HCT116 (cell line): ENCODE data around the gene GPHA2. TPM values are rescaled to one million over a fixed set of nuclear protein-coding genes. Genes with fewer than 3 reads are reported as not detected.

Source experiments
- ATAC-seq: fragments of 200-7000 bp; cut with Tn5 transposase; 2 replicates; pipeline ENCODE4 v1.9.1; 2020; ENCODE audit warnings: mild to moderate bottlenecking, moderate library complexity
- BruUV-seq: library from RNA; stranded (reverse); fragments of 400-500 nt; replicated peaks from 2 replicates; lab custom pipeline; 2021; lab: Mats Ljungman, UMichigan
- CTCF ChIA-PET: fragments of 300-600 bp; sonication (Branson Sonifier 250); formaldehyde crosslinking; loops from one replicate; lab custom pipeline; 2021; ENCODE audit warnings: antibody characterized with exemption; lab: Charles Lee
- POLR2A ChIA-PET: fragments of 300-600, 350-600 bp; sonication (Branson Sonifier 250); formaldehyde crosslinking; loops from one replicate; lab custom pipeline; 2021; ENCODE audit warnings: antibody characterized with exemption; lab: Charles Lee
- RAD21 ChIA-PET, 2 experiments: fragments of 300-600 bp; sonication (Branson Sonifier 250); formaldehyde crosslinking; loops; one replicate each; lab custom pipeline; 2023; ENCODE audit warnings: low total read pairs in 2 of 2; ENCODE audit not compliant: uncharacterized antibody in 2 of 2, unreplicated experiment in 2 of 2, low non-redundant PET in 1 of 2; lab: Charles Lee
- DNase-seq: peaks from one replicate; pipeline ENCODE4 v3.0.0-alpha.2; 2010; ENCODE audit warnings: low read depth, low spot score
- H2AFZ ChIP-seq: fragments of 200-600 bp; shearing (Covaris generic), sonication (generic); 2 replicates; pipeline ENCODE4 v1.6.1; 2017; ENCODE audit warnings: low read depth, mixed run types, mixed read lengths, antibody characterized with exemption, low read length; ENCODE audit not compliant: poor library complexity, severe bottlenecking
- H3K27ac ChIP-seq: 2 replicates; pipeline ENCODE4 v1.5.1; 2012; ENCODE audit warnings: low read depth, low read length
- H3K27me3 ChIP-seq: fragments of 200-600 bp; sonication (generic); 2 replicates; pipeline ENCODE4 v1.6.1; 2016; ENCODE audit warnings: mixed run types, low read length, mixed read lengths; ENCODE audit not compliant: insufficient read depth
- H3K36me3 ChIP-seq, 2 experiments: fragments of 200-500 bp in 1 of 2; fragments of 200-600 bp in 1 of 2; sonication (Bioruptor generic) in 1 of 2; sonication (generic) in 1 of 2; 2 replicates each; pipeline versions ENCODE4 v1.5.1 to v1.6.1; 2014 to 2016; ENCODE audit warnings: low read length in 2 of 2, inconsistent platforms in 1 of 2, mixed read lengths in 1 of 2, mixed run types in 1 of 2; ENCODE audit not compliant: insufficient read depth in 2 of 2, control insufficient read depth in 1 of 2
- H3K4me1 ChIP-seq, 2 experiments: fragments of 200-600 bp in 1 of 2; sonication (generic) in 1 of 2; 2 replicates each; pipeline versions ENCODE4 v1.5.1 to v1.6.1; 2012 to 2017; ENCODE audit warnings: low read length in 2 of 2, inconsistent platforms in 1 of 2, mild to moderate bottlenecking in 1 of 2, mixed read lengths in 1 of 2, mixed run types in 1 of 2, moderate library complexity in 1 of 2; ENCODE audit not compliant: insufficient read depth in 2 of 2, control insufficient read depth in 1 of 2
- H3K4me2 ChIP-seq: fragments of 200-600 bp; sonication (generic); 2 replicates; pipeline ENCODE4 v1.6.1; 2017; ENCODE audit warnings: mixed run types, low read length, mixed read lengths
- H3K4me3 ChIP-seq, 2 experiments: fragments of 200-600 bp in 1 of 2; sonication (generic) in 1 of 2; replicated peaks in 1 of 2; 2 replicates each; pipeline ENCODE4 v1.5.1; 2011 to 2016; ENCODE audit warnings: low read length in 2 of 2, control low read depth in 1 of 2, low read depth in 1 of 2, mild to moderate bottlenecking in 1 of 2, mixed read lengths in 1 of 2, mixed run types in 1 of 2
- H3K79me2 ChIP-seq: fragments of 200-600 bp; sonication (generic); 2 replicates; pipeline ENCODE4 v1.6.1; 2017; ENCODE audit warnings: mild to moderate bottlenecking, mixed run types, low read length, moderate library complexity, mixed read lengths; ENCODE audit not compliant: insufficient read depth
- H3K9ac ChIP-seq: fragments of 200-600 bp; sonication (generic); 2 replicates; pipeline ENCODE4 v1.6.1; 2016; ENCODE audit warnings: low read length, mixed read lengths
- H3K9me2 ChIP-seq: fragments of 200-600 bp; sonication (generic), shearing (Covaris generic); 2 replicates; pipeline ENCODE4 v1.6.1; 2017; ENCODE audit warnings: mixed run types, mild to moderate bottlenecking, moderate library complexity; ENCODE audit not compliant: insufficient read depth
- H3K9me3 ChIP-seq, 2 experiments: fragments of 200-500 bp in 1 of 2; fragments of 200-600 bp in 1 of 2; sonication (Bioruptor generic) in 1 of 2; sonication (generic) in 1 of 2; 2 replicates each; pipeline ENCODE4 v1.6.1; 2014 to 2017; ENCODE audit warnings: low read length in 2 of 2, mixed read lengths in 2 of 2, inconsistent platforms in 1 of 2, low read depth in 1 of 2, mild to moderate bottlenecking in 1 of 2, mixed run types in 1 of 2, moderate library complexity in 1 of 2; ENCODE audit not compliant: control insufficient read depth in 1 of 2, insufficient read depth in 1 of 2
- H4K20me1 ChIP-seq: fragments of 200-600 bp; sonication (generic), shearing (Covaris generic); 2 replicates; pipeline ENCODE4 v1.6.1; 2017; ENCODE audit warnings: mixed run types, mild to moderate bottlenecking, moderate library complexity; ENCODE audit not compliant: insufficient read depth
- ATF3 ChIP-seq: IDR thresholded peaks from 2 replicates; pipeline ENCODE4 v1.6.1; 2012
- CBX3 ChIP-seq: IDR thresholded peaks from 2 replicates; pipeline ENCODE4 v1.6.1; 2012; ENCODE audit warnings: low read depth
- CEBPB ChIP-seq: IDR thresholded peaks from 2 replicates; pipeline ENCODE4 v1.6.1; 2012; ENCODE audit warnings: low read depth
- CTCF ChIP-seq, 3 experiments: fragments of 200-600 bp in 1 of 3; sonication (generic) in 1 of 3; IDR thresholded peaks in 2 of 3; conservative IDR thresholded peaks in 1 of 3; 2 replicates each; pipeline ENCODE4 v1.5.1; 2012 to 2017; ENCODE audit warnings: low read depth in 2 of 3, low read length in 2 of 3, antibody characterized with exemption in 1 of 3, borderline replicate concordance in 1 of 3, control low read depth in 1 of 3, mild to moderate bottlenecking in 1 of 3, mixed read lengths in 1 of 3, mixed run types in 1 of 3, moderate library complexity in 1 of 3; ENCODE audit not compliant: insufficient read depth in 1 of 3
- EGR1 ChIP-seq: IDR thresholded peaks from 2 replicates; pipeline ENCODE4 v1.6.1; 2012; ENCODE audit warnings: low read depth
- EZH2 ChIP-seq: fragments of 200-600 bp; sonication (generic); IDR thresholded peaks from 2 replicates; pipeline ENCODE4 v1.6.1; 2017; ENCODE audit warnings: antibody characterized with exemption, mixed run types
- EZH2phosphoT487 ChIP-seq: fragments of 200-600 bp; IDR thresholded peaks from 2 replicates; pipeline ENCODE4 v1.6.1; 2018; ENCODE audit warnings: antibody characterized with exemption, borderline replicate concordance
- FOSL1 ChIP-seq: IDR thresholded peaks from 2 replicates; pipeline ENCODE4 v1.6.1; 2012; ENCODE audit warnings: low read depth
- JUND ChIP-seq: IDR thresholded peaks from 2 replicates; pipeline ENCODE4 v1.6.1; 2012
- MAX ChIP-seq: IDR thresholded peaks from 2 replicates; pipeline ENCODE4 v1.6.1; 2012
- POLR2A ChIP-seq: IDR thresholded peaks from 2 replicates; pipeline ENCODE4 v1.7.0; 2011; ENCODE audit warnings: borderline replicate concordance; ENCODE audit not compliant: insufficient read depth, insufficient read length; ENCODE audit errors: extremely low read depth
- POLR2AphosphoS5 ChIP-seq: IDR thresholded peaks from 2 replicates; pipeline ENCODE4 v1.6.1; 2011; ENCODE audit warnings: mild to moderate bottlenecking, low read depth, low read length, moderate library complexity
- RAD21 ChIP-seq: IDR thresholded peaks from 2 replicates; pipeline ENCODE4 v1.6.1; 2012; ENCODE audit warnings: low read depth, mild to moderate bottlenecking
- REST ChIP-seq: IDR thresholded peaks from 2 replicates; pipeline ENCODE4 v1.6.1; 2012; ENCODE audit warnings: low read depth
- SRF ChIP-seq: IDR thresholded peaks from 2 replicates; pipeline ENCODE4 v1.6.1; 2012; ENCODE audit warnings: low read depth
- TCF7L2 ChIP-seq: IDR thresholded peaks from 2 replicates; pipeline ENCODE4 v1.7.0; 2011; ENCODE audit warnings: borderline replicate concordance, inconsistent platforms; ENCODE audit not compliant: insufficient read depth, insufficient read length; ENCODE audit errors: extremely low read depth
- ZBTB33 ChIP-seq: IDR thresholded peaks from 2 replicates; pipeline ENCODE4 v1.6.1; 2011; ENCODE audit warnings: mild to moderate bottlenecking, low read length, moderate library complexity; ENCODE audit not compliant: insufficient replicate concordance; ENCODE audit errors: extremely low read depth
- ZFX ChIP-seq: fragments of 450-650 bp; IDR thresholded peaks from 2 replicates; pipeline ENCODE4 v1.6.1; 2017
- ZNF274 ChIP-seq: fragments of 200-500 bp; sonication (Bioruptor generic); IDR thresholded peaks from 2 replicates; pipeline ENCODE4 v1.6.1; 2014; ENCODE audit warnings: mild to moderate bottlenecking, low read depth, low read length, inconsistent platforms
- intact Hi-C: fragments of 100-400 bp; cut with micrococcal nuclease; formaldehyde crosslinking; loops from 2 replicates; pipeline ENCODE4 v1.10.0; 2022
- total RNA-seq: library from RNA; stranded (reverse); gene quantifications from one replicate; pipeline ENCODE4 v1.2.1, GENCODE V29; 2021; ENCODE audit not compliant: unreplicated experiment

Gene GPHA2
- total RNA-seq, 1 experiment from 2014 or later: not detected

- Histone ChIP-seq H2AFZ (peak overlapping the region; percentile 99), H4K20me1 (no peaks in the 10 kb centered on the region), H3K4me2 (peak overlapping the region; percentile 89), H3K27ac (peak overlapping the region; percentile 40), H3K79me2 (no peaks in the 10 kb centered on the region), H3K9ac (peak overlapping the region; percentile 54), H3K4me1 (peaks cover 7 to 31% of the 10 kb centered on the region in 2 experiments; a peak in 3 of 4 replicates), H3K36me3 (no peaks in the 10 kb centered on the region), H3K9me3 (no peaks in the 10 kb centered on the region), H3K9me2 (no peaks in the 10 kb centered on the region), H3K27me3 (no peaks in the 10 kb centered on the region), H3K4me3 (peak overlapping the region; percentile 31 to 51)
- no TSS peak for BruUV-seq
- peak; percentile 92 for ATAC-seq
- RAD21 ChIA-PET: interaction anchor here (0.7 to 1.2 kb wide), 3 partner anchors 39 to 41 kb away, joined by 3 to 4 read pairs (median 3); no protein-coding TSS in a partner anchor
- CTCF ChIA-PET: interaction anchor here (0.6 to 10.8 kb wide), 17 partner anchors 9 to 119 kb away, joined by 3 to 112 read pairs (median 4); partner anchors contain the start of genes BATF2, CDC42BPG, EHD1 and PPP2R5B
- peak; percentile 39 for DNase-seq
- intact Hi-C loops: loop anchor here (5.0 kb wide), 1 partner anchor 101 kb away; no protein-coding TSS in a partner anchor
- POLR2A ChIA-PET: interaction anchor here (1.0 to 1.4 kb wide), 2 partner anchors 33 to 39 kb away, joined by 3 to 9 read pairs; no protein-coding TSS in a partner anchor
- TF ChIP-seq FOSL1 (no peak), REST (no peak), POLR2AphosphoS5 (peak; percentile 64), CTCF (IDR thresholded peaks at IDR 0.05 in 2 of 3, conservative IDR thresholded peaks at IDR 0.05 in 1 of 3; ENCODE audit: borderline replicate concordance in 1 of 3, insufficient read depth in 1 of 3, low read depth in 2 of 3, low read length in 2 of 3) (peak; percentile 83 to 93 (median 88)), CEBPB (no peak), ATF3 (no peak), CBX3 (no peak), POLR2A (peak; percentile 40), ZBTB33 (no peak), ZNF274 (no peak), JUND (no peak), MAX (no peak), RAD21 (peak; percentile 63), EZH2phosphoT487 (no peak), TCF7L2 (no peak), SRF (no peak), ZFX (peak; percentile 41; the same call in 1 of the 2 replicates), EGR1 (no peak), EZH2 (no peak)
These were observed 47.8 kb downstream of the GPHA2 start for GRCh38 chr11:64887757-64888405.
